ENCODE measurements around the gene TRPM3.

The TRPM3 gene

DNA sequence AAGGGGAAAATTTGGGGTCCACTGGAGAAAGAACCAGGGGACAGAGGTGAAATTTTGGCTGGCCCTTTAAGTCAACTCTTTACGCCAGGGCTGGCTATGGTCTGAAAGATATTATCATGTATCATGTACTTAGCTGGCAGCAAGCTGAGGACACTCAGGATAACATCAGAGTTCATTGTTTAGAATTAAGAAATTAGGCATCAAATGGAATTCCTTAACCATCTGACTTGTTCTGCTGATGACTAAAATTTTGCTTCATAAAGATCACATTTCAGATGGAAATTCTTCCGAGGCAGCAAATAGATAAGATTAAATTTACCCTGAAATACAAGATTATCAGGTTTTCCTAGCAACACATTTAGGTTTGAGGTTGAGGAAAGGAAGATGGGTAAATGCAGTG lies 437.6 kb downstream of the TRPM3 start:
- no peaks in the 10 kb centered on the region for H3K4me1 ChIP-seq (ENCODE audit: control insufficient read depth in 1 of 2, insufficient read depth in 2 of 2, low read length in 2 of 2)
- no peaks in the 10 kb centered on the region for H3K27me3 ChIP-seq (ENCODE audit: low read depth, low read length)
- H3K9me3 ChIP-seq (ENCODE audit: control insufficient read depth in 1 of 2, low read length in 2 of 2) = no peaks in the 10 kb centered on the region
- H3K36me3 ChIP-seq (ENCODE audit: control insufficient read depth in 1 of 2, insufficient read depth in 2 of 2, low read length in 2 of 2) = no peaks in the 10 kb centered on the region
- no peak overlapping the region for H3K27ac ChIP-seq (ENCODE audit: low read length)
- H3K4me3 ChIP-seq (ENCODE audit: low read depth in 1 of 2, low read length in 2 of 2) = no peak overlapping the region

GRCh38 chr9:70682298-70682697 lies 439.1 kb downstream of the TRPM3 start:
- Histone ChIP-seq H3K4me1 (ENCODE audit: control insufficient read depth in 1 of 2, insufficient read depth in 2 of 2, low read length in 2 of 2) (no peaks in the 10 kb centered on the region), H3K9me3 (ENCODE audit: control insufficient read depth in 1 of 2, low read length in 2 of 2) (no peaks in the 10 kb centered on the region), H3K27me3 (ENCODE audit: low read depth, low read length) (no peaks in the 10 kb centered on the region), H3K36me3 (ENCODE audit: control insufficient read depth in 1 of 2, insufficient read depth in 2 of 2, low read length in 2 of 2) (no peaks in the 10 kb centered on the region), H3K4me3 (ENCODE audit: low read depth in 1 of 2, low read length in 2 of 2) (no peak overlapping the region), H3K27ac (ENCODE audit: low read length) (no peak overlapping the region)

GRCh38 chr9:70679845-70680244 lies 441.6 kb downstream of the TRPM3 start:
- Histone ChIP-seq H3K4me1 (ENCODE audit: control insufficient read depth in 1 of 2, insufficient read depth in 2 of 2, low read length in 2 of 2) (no peaks in the 10 kb centered on the region), H3K27me3 (ENCODE audit: low read depth, low read length) (no peaks in the 10 kb centered on the region), H3K9me3 (ENCODE audit: control insufficient read depth in 1 of 2, low read length in 2 of 2) (no peaks in the 10 kb centered on the region), H3K36me3 (ENCODE audit: control insufficient read depth in 1 of 2, insufficient read depth in 2 of 2, low read length in 2 of 2) (no peaks in the 10 kb centered on the region), H3K27ac (ENCODE audit: low read length) (no peak overlapping the region), H3K4me3 (ENCODE audit: low read depth in 1 of 2, low read length in 2 of 2) (no peak overlapping the region)

DNA sequence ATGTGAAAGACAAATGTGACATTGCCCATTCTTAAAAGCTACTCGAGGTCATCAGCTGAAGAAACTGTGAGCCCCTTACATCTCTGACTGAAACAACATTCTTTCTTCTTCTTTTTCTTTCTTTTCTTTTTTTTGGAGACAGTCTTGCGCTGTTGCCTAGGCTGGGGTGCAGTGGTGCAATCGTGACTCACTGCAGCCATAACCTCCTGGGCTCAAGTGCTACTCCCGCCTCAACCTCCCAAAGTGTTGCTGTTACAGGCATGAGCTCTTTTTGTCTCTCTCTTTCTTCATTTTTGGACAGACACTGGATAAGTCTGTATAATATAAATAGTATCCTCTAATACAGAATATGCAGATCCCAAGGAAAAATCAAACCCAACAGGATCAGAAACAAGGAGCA lies 443.3 kb downstream of the TRPM3 start:
- no peaks in the 10 kb centered on the region for H3K4me1 ChIP-seq (ENCODE audit: control insufficient read depth in 1 of 2, insufficient read depth in 2 of 2, low read length in 2 of 2)
- no peak overlapping the region for H3K4me3 ChIP-seq (ENCODE audit: low read depth in 1 of 2, low read length in 2 of 2)
- H3K27me3 ChIP-seq (ENCODE audit: low read depth, low read length) = no peaks in the 10 kb centered on the region
- H3K27ac ChIP-seq (ENCODE audit: low read length) = no peak overlapping the region
- no peaks in the 10 kb centered on the region for H3K9me3 ChIP-seq (ENCODE audit: control insufficient read depth in 1 of 2, low read length in 2 of 2)
- no peaks in the 10 kb centered on the region for H3K36me3 ChIP-seq (ENCODE audit: control insufficient read depth in 1 of 2, insufficient read depth in 2 of 2, low read length in 2 of 2)

DNA sequence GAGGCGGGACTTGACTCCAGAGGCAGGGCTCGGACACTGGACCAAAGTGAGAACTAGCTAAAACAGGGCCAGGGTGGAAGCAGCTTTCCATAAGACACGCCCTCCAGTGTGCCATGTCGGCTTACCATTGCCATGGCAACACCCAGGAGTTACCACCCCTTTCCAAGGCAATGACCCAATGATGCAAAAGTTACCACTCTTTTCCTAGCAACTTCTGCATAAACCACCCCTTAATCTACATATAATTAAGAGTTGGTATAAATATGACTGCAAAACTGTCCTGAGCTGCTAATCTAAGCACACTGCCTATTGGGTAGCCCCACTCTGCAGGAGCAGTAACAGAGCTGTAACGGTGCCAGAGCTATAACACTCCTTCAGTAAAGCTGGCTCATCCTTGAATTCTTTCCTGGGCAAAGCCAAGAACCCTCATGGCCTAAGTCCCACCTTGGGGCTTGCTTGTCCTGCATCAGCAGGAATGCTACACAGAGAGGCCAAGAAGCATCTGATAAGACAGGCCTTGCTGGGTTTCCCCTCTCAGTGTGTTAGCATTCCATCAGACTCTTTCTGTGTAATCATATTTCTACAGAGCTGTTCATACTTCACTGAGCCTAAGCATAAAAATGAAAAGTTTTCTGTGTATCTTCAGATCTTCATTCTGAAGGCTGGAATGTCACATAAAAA lies 444.2 kb downstream of the TRPM3 start:
- Histone ChIP-seq H3K9me3 (ENCODE audit: control insufficient read depth in 1 of 2, low read length in 2 of 2) (no peaks in the 10 kb centered on the region), H3K4me3 (ENCODE audit: low read depth in 1 of 2, low read length in 2 of 2) (no peak overlapping the region), H3K36me3 (ENCODE audit: control insufficient read depth in 1 of 2, insufficient read depth in 2 of 2, low read length in 2 of 2) (no peaks in the 10 kb centered on the region), H3K27ac (ENCODE audit: low read length) (no peak overlapping the region), H3K4me1 (ENCODE audit: control insufficient read depth in 1 of 2, insufficient read depth in 2 of 2, low read length in 2 of 2) (no peaks in the 10 kb centered on the region), H3K27me3 (ENCODE audit: low read depth, low read length) (no peaks in the 10 kb centered on the region)

DNA sequence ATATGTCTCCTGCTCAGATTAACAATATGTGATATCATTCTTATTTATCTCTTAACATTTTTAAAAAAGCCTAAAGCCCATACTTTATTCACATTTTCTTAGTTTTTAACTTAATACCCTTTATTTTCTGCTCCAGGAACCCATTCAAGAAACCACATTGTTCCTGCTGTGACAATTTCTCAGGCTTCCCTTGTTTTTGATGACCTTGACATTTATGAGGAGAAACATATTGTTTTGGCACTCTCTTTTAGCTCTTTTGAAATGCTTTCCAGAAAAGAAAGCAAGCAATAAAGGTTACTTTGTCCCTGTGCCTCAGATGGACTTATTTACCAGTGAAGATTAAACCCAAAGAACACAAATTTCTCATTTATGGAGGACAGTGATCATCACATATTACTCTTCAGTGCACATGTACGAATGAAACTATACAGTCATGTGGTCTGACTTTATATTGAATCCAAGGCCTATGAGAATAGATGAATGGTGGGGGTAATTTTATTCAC lies 445.5 kb downstream of the TRPM3 start:
- H3K4me3 ChIP-seq (ENCODE audit: low read depth in 1 of 2, low read length in 2 of 2) = no peak overlapping the region
- no peaks in the 10 kb centered on the region for H3K36me3 ChIP-seq (ENCODE audit: control insufficient read depth in 1 of 2, insufficient read depth in 2 of 2, low read length in 2 of 2)
- H3K4me1 ChIP-seq (ENCODE audit: control insufficient read depth in 1 of 2, insufficient read depth in 2 of 2, low read length in 2 of 2) = no peaks in the 10 kb centered on the region
- H3K27me3 ChIP-seq (ENCODE audit: low read depth, low read length) = no peaks in the 10 kb centered on the region
- no peaks in the 10 kb centered on the region for H3K9me3 ChIP-seq (ENCODE audit: control insufficient read depth in 1 of 2, low read length in 2 of 2)
- H3K27ac ChIP-seq (ENCODE audit: low read length) = no peak overlapping the region

- Histone ChIP-seq H3K4me3 (ENCODE audit: low read depth in 1 of 2, low read length in 2 of 2) (no peak overlapping the region), H3K4me1 (ENCODE audit: control insufficient read depth in 1 of 2, insufficient read depth in 2 of 2, low read length in 2 of 2) (no peaks in the 10 kb centered on the region), H3K9me3 (ENCODE audit: control insufficient read depth in 1 of 2, low read length in 2 of 2) (no peaks in the 10 kb centered on the region), H3K27ac (ENCODE audit: low read length) (no peak overlapping the region), H3K36me3 (ENCODE audit: control insufficient read depth in 1 of 2, insufficient read depth in 2 of 2, low read length in 2 of 2) (no peaks in the 10 kb centered on the region), H3K27me3 (ENCODE audit: low read depth, low read length) (no peaks in the 10 kb centered on the region)
Measured at GRCh38 chr9:70673844-70674243, 447.6 kb downstream of the TRPM3 start.

DNA sequence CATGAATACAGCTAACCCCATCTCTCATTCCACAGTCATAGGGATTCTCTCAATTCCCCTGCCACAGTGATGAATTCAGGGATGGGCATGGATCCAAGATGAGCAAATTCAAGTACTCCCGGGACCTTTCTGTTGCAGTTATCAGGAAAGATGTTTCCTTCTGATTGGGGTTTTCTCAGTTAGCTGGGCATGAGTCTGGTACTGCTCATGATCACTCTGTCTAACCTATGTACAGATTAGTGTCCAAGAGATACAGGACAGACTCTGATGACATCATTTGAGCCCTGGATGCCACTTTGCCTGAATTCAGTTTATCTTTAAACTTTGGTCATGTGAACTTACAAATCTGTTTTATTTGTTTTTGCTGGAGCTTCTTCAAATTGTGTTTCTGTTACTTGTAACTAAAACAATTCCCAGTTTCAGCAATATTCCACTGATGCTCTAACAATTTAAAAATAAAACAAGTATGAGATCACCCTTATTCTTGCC lies 449.2 kb downstream of the TRPM3 start:
- H3K36me3 ChIP-seq (ENCODE audit: control insufficient read depth in 1 of 2, insufficient read depth in 2 of 2, low read length in 2 of 2) = no peaks in the 10 kb centered on the region
- no peaks in the 10 kb centered on the region for H3K27me3 ChIP-seq (ENCODE audit: low read depth, low read length)
- no peak overlapping the region for H3K27ac ChIP-seq (ENCODE audit: low read length)
- H3K9me3 ChIP-seq (ENCODE audit: control insufficient read depth in 1 of 2, low read length in 2 of 2) = no peaks in the 10 kb centered on the region
- H3K4me3 ChIP-seq (ENCODE audit: low read depth in 1 of 2, low read length in 2 of 2) = no peak overlapping the region
- H3K4me1 ChIP-seq (ENCODE audit: control insufficient read depth in 1 of 2, insufficient read depth in 2 of 2, low read length in 2 of 2) = no peaks in the 10 kb centered on the region

DNA sequence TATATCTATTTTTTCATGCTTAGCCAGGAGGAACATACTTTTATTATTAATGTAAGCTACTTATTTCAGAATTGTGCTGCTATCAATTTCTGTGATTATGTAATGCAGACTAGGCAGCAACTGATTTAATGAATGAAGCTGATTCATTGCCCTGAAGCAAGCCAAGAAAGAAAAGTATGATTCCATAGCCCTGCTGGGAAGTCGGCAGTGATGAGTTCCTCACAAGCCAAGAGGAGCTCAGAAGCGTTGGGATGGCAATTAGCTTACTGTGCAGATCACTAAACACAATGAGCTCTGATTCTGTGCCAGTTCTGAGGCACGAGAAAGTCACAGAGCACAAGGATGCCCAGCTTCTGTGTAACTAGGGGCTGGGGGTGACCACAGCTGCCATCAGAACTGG lies 452.7 kb downstream of the TRPM3 start:
- Histone ChIP-seq H3K4me1 (ENCODE audit: control insufficient read depth in 1 of 2, insufficient read depth in 2 of 2, low read length in 2 of 2) (no peaks in the 10 kb centered on the region), H3K9me3 (ENCODE audit: control insufficient read depth in 1 of 2, low read length in 2 of 2) (no peaks in the 10 kb centered on the region), H3K27ac (ENCODE audit: low read length) (no peak overlapping the region), H3K36me3 (ENCODE audit: control insufficient read depth in 1 of 2, insufficient read depth in 2 of 2, low read length in 2 of 2) (no peaks in the 10 kb centered on the region), H3K27me3 (ENCODE audit: low read depth, low read length) (no peaks in the 10 kb centered on the region), H3K4me3 (ENCODE audit: low read depth in 1 of 2, low read length in 2 of 2) (no peak overlapping the region)

DNA sequence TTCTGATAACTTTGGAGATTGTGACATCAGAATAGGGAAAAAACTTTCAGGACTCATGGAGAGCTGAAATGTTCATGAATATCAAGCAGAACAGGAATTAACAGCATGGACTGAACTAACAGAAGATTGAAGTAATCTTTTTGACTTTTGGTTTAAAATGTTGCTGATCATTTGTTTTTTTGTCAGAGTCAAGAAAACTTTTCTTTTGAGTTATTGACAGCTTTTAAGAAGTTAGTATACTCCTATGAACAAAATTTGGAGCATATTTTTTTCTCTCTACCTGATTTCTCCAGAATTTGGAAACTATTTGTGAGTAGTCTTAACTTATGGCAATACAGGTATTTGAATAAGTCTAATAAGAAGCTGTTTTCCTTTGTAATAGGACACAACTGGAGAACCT lies 462.7 kb downstream of the TRPM3 start:
- Histone ChIP-seq H3K9me3 (ENCODE audit: control insufficient read depth in 1 of 2, low read length in 2 of 2) (peaks cover 0 to 2% of the 10 kb centered on the region in 2 donors), H3K27me3 (ENCODE audit: low read depth, low read length) (no peaks in the 10 kb centered on the region), H3K36me3 (ENCODE audit: control insufficient read depth in 1 of 2, insufficient read depth in 2 of 2, low read length in 2 of 2) (no peaks in the 10 kb centered on the region), H3K4me3 (ENCODE audit: low read depth in 1 of 2, low read length in 2 of 2) (no peak overlapping the region), H3K27ac (ENCODE audit: low read length) (no peak overlapping the region), H3K4me1 (ENCODE audit: control insufficient read depth in 1 of 2, insufficient read depth in 2 of 2, low read length in 2 of 2) (no peaks in the 10 kb centered on the region)

GRCh38 chr9:70656281-70656680 lies 465.1 kb downstream of the TRPM3 start:
- no peak overlapping the region for H3K4me3 ChIP-seq (ENCODE audit: low read depth in 1 of 2, low read length in 2 of 2)
- H3K36me3 ChIP-seq (ENCODE audit: control insufficient read depth in 1 of 2, insufficient read depth in 2 of 2, low read length in 2 of 2) = no peaks in the 10 kb centered on the region
- H3K9me3 ChIP-seq (ENCODE audit: control insufficient read depth in 1 of 2, low read length in 2 of 2) = peaks cover 0 to 2% of the 10 kb centered on the region in 2 donors
- no peaks in the 10 kb centered on the region for H3K4me1 ChIP-seq (ENCODE audit: control insufficient read depth in 1 of 2, insufficient read depth in 2 of 2, low read length in 2 of 2)
- H3K27me3 ChIP-seq (ENCODE audit: low read depth, low read length) = no peaks in the 10 kb centered on the region
- no peak overlapping the region for H3K27ac ChIP-seq (ENCODE audit: low read length)

- peaks cover 0 to 16% of the 10 kb centered on the region in 2 donors for H3K9me3 ChIP-seq (ENCODE audit: control insufficient read depth in 1 of 2, low read length in 2 of 2)
- H3K36me3 ChIP-seq (ENCODE audit: control insufficient read depth in 1 of 2, insufficient read depth in 2 of 2, low read length in 2 of 2) = no peaks in the 10 kb centered on the region
- H3K27me3 ChIP-seq (ENCODE audit: low read depth, low read length) = no peaks in the 10 kb centered on the region
- no peaks in the 10 kb centered on the region for H3K4me1 ChIP-seq (ENCODE audit: control insufficient read depth in 1 of 2, insufficient read depth in 2 of 2, low read length in 2 of 2)
- no peak overlapping the region for H3K4me3 ChIP-seq (ENCODE audit: low read depth in 1 of 2, low read length in 2 of 2)
- no peak overlapping the region for H3K27ac ChIP-seq (ENCODE audit: low read length)
Measured at GRCh38 chr9:70654144-70654543, 467.3 kb downstream of the TRPM3 start.

Data from muscle layer of duodenum (tissue), 2 donors.